Brain microvascular endothelial cell (primary cell): ENCODE measurements around the gene MTX1.

Experiments
- DNase-seq: peaks from one replicate; pipeline ENCODE4 v3.0.0-alpha.2; 2020
- H3K27ac ChIP-seq: fragments of 250-450 bp; sonication (Bioruptor Pico); 2 replicates; pipeline ENCODE4 v1.5.1; 2020; ENCODE audit warnings: mild to moderate bottlenecking, moderate library complexity
- H3K27me3 ChIP-seq: fragments of 250-450 bp; sonication (Bioruptor Pico); replicated peaks from 2 replicates; pipeline ENCODE4 v1.5.1; 2020; ENCODE audit warnings: mild to moderate bottlenecking
- H3K36me3 ChIP-seq: fragments of 250-450 bp; sonication (Bioruptor Pico); replicated peaks from 2 replicates; pipeline ENCODE4 v1.5.1; 2020; ENCODE audit warnings: mild to moderate bottlenecking
- H3K4me3 ChIP-seq: 2 replicates; pipeline ENCODE4 v1.5.1; 2011; ENCODE audit warnings: low read depth, mild to moderate bottlenecking, control low read depth, low read length, moderate library complexity
- in situ Hi-C: cut with HindIII; loops from 2 replicates; pipeline ENCODE4 v1.10.0; 2017; ENCODE audit warnings: low sequenced_read_pairs, low pct_ligation_motif_present
- TF ChIP-seq, protein P1 (sequence below): IDR thresholded peaks from 2 replicates; pipeline ENCODE4 v1.5.1; 2011; ENCODE audit warnings: low read depth, mild to moderate bottlenecking, moderate library complexity, low read length, control low read depth, inconsistent platforms; ENCODE audit errors: missing control alignments

MTX1 gene

DNA sequence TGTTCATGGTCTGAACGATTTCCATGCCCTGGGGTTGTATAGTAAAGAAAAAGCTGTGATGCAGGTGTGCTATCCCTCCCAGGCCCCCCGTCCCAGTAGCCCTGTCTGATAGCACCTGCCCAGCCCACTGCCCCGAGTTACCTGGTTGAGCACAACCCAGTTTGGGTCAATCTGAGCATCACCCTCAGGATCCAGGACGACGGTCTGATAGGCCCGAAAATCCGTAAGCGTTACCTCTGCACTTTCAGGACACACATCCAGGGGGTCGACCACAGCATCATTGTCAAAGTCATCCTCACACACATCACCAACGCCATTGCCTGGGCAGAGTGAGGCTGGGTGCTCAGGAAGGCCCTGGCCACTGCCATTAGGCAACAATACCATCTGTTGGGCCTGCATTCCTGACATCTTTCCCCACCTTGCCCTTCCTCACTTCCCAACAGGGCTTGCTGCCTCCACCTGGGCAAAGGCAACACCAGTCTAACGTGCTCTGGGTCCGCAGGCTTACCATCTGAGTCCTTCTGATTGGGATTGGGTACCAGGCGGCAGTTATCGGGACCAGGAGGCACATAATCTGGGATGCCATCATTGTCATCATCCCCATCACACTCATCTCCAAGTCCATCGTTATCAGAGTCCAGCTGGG is 10.5 kb upstream of the MTX1 start:
- no peaks in the 10 kb centered on the region for H3K27me3 ChIP-seq
- H3K27ac ChIP-seq: no peak overlapping the region
- DNase-seq: no peak
- TF ChIP-seq, protein P1, sequence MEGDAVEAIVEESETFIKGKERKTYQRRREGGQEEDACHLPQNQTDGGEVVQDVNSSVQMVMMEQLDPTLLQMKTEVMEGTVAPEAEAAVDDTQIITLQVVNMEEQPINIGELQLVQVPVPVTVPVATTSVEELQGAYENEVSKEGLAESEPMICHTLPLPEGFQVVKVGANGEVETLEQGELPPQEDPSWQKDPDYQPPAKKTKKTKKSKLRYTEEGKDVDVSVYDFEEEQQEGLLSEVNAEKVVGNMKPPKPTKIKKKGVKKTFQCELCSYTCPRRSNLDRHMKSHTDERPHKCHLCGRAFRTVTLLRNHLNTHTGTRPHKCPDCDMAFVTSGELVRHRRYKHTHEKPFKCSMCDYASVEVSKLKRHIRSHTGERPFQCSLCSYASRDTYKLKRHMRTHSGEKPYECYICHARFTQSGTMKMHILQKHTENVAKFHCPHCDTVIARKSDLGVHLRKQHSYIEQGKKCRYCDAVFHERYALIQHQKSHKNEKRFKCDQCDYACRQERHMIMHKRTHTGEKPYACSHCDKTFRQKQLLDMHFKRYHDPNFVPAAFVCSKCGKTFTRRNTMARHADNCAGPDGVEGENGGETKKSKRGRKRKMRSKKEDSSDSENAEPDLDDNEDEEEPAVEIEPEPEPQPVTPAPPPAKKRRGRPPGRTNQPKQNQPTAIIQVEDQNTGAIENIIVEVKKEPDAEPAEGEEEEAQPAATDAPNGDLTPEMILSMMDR: no peak
- H3K36me3 ChIP-seq: peaks cover 10% of the 10 kb centered on the region
- H3K4me3 ChIP-seq: no peak overlapping the region
- in situ Hi-C loops: no loop called here

DNA sequence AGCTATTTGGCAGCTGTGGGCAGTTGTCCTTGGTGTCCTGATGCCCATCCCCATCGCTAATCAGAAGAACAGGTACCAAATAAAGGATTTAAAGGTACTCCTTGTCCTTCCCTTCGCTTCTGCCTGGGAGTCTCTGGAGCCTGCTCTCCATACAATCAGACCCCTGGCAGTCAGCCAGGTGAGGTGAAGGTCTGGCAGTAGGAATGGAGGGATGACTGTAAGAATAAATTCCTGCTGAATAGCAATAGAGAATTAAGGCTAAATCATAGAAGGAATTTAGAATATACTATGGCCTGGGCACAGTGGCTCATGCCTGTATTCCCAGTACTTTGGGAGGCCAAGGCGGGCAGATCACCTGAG is 10.0 kb upstream of the MTX1 start:
- no peak overlapping the region for H3K4me3 ChIP-seq

DNA sequence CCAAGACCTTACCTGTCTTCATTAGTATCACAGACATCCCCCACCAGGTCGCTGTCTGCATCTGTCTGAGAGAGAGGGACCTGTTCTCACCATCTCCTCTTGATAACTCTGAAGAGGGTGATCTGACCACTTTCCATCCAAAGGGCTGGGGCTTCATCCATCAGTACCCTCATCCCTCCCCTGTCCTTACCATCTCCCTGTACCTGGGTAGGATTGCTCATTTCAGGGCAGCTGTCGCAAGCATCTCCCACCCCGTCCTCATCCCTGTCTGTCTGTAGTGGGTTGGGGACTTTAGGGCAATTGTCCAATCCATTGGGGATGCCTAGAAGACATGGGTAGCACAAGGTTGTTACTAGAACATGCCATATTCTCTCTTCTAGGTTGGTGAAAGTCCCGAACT is 8.7 kb upstream of the MTX1 start:
- Histone ChIP-seq H3K27ac (no peak overlapping the region), H3K27me3 (no peaks in the 10 kb centered on the region), H3K36me3 (peaks cover 10% of the 10 kb centered on the region), H3K4me3 (no peak overlapping the region)
- DNase-seq: no peak
- in situ Hi-C loops: no loop called here
- TF ChIP-seq, protein P1: no peak

More for the DNA sequence above, 10.0 kb upstream of the MTX1 start:
- no peak for DNase-seq
- H3K27ac ChIP-seq: no peak overlapping the region
- in situ Hi-C loops: no loop called here
- TF ChIP-seq, protein P1: no peak
- H3K27me3 ChIP-seq: no peaks in the 10 kb centered on the region
- peaks cover 10% of the 10 kb centered on the region for H3K36me3 ChIP-seq

DNA sequence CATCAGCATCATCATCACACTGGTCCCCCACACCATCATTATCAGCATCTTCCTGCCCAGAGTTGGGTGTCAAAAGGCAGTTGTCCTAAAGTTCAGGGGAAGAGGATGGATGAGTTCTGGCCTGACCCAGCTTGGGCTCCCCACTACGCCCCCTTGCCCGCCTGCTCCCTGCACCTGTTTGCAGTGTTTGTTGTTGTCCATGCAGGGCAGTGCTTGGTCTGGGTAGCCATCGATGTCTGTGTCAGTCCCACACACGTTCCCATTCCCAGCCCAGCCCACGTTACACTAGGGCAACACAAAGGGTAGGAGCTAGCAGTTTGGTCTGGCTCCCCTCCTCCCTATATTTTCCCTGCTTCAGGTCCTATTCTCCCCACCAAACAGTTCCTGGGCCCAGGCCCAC is 7.6 kb upstream of the MTX1 start:
- DNase-seq: no peak
- Histone ChIP-seq H3K36me3 (peaks cover 10% of the 10 kb centered on the region), H3K27ac (no peak overlapping the region), H3K27me3 (no peaks in the 10 kb centered on the region), H3K4me3 (no peak overlapping the region)
- TF ChIP-seq, protein P1: no peak
- in situ Hi-C loops: no loop called here

DNA sequence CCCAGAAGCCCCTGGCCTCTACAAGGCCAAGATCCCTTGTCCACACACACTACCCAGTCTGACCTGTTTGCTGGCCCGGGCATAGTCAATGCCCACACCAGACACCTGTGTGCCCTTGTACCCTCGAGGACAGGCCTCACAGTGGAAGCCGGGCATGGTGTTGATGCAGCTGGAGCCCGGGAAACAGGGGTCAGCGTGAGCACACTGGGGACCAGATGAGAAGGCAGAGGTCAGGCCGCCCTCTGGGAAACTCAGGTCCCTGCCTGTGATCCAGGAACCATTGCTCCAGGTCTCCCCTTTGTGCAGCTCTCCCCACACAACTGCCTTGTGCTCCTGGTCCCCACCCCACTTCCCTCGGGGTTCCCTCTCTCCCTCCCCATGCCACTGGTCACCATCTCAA is 6.3 kb upstream of the MTX1 start:
- no peak overlapping the region for H3K27ac ChIP-seq
- DNase-seq: no peak
- H3K36me3 ChIP-seq: peaks cover 7% of the 10 kb centered on the region

More for the DNA sequence above, 6.3 kb upstream of the MTX1 start:
- H3K4me3 ChIP-seq: no peak overlapping the region
- no peaks in the 10 kb centered on the region for H3K27me3 ChIP-seq
- in situ Hi-C loops: no loop called here
- TF ChIP-seq, protein P1: no peak
